Tibial artery (tissue), 4 donors: ENCODE results near the gene BMP5.

ENCODE experiments used
- DNase-seq, 2 donors: peaks; one replicate each; pipeline ENCODE4 v3.0.0-alpha.2; 2019
- H3K27ac ChIP-seq, 2 donors: fragments of 200-600 bp; sonication (generic) in 1 of 2; 1 replicate in 1 of 2; 2 replicates in 1 of 2; pipeline ENCODE4 v1.5.1; 2018 to 2019; ENCODE audit warnings: mild to moderate bottlenecking in 1 of 2
- H3K27me3 ChIP-seq, 2 donors: fragments of 200-600 bp; sonication (generic) in 1 of 2; one replicate each; pipeline versions ENCODE4 v1.5.1 to v1.6.0; 2016 to 2019
- H3K36me3 ChIP-seq, 3 donors: fragments of 200-600 bp; sonication (generic) in 2 of 3; one replicate each; pipeline ENCODE4 v1.5.1; 2016 to 2019; ENCODE audit warnings: mild to moderate bottlenecking in 2 of 3
- H3K4me1 ChIP-seq, 4 donors: fragments of 200-600 bp; sonication (generic) in 2 of 4; 1 replicate in 3 of 4; 2 replicates in 1 of 4; pipeline ENCODE4 v1.5.1; 2016 to 2019
- H3K4me3 ChIP-seq, 2 donors: fragments of 200-600 bp; sonication (generic) in 1 of 2; 1 replicate in 1 of 2; 2 replicates in 1 of 2; pipeline ENCODE4 v1.5.1; 2018 to 2019; ENCODE audit warnings: mild to moderate bottlenecking in 2 of 2
- H3K9me3 ChIP-seq, 3 donors: fragments of 200-600 bp; sonication (generic) in 1 of 3; one replicate each; pipeline ENCODE4 v1.5.1; 2016 to 2019
- CTCF ChIP-seq, 2 experiments: fragments of 200-600 bp in 1 of 2; fragments of 450-650 bp in 1 of 2; IDR thresholded peaks; one replicate each; pipeline ENCODE4 v1.5.1; 2017 to 2019; ENCODE audit warnings: antibody characterized with exemption in 2 of 2, mild to moderate bottlenecking in 1 of 2, moderate library complexity in 1 of 2
- intact Hi-C: fragments of 100-400 bp; cut with DNase I; formaldehyde crosslinking; loops from one replicate; pipeline ENCODE4 v1.15.0; 2023; ENCODE audit warnings: low total_unique reads

The BMP5 gene

GRCh38 chr6:55875400-55875799 lies at the start of gene BMP5:
BMP5 (minus strand) TSS chr6:55875590; CDS start chr6:55874865, 725 bp downstream.
- no peak for TF ChIP-seq CTCF (IDR thresholded peaks at IDR 0.05)
- DNase-seq: no peak
- no peak within 1 kb of the TSS for H3K27ac ChIP-seq
- intact Hi-C loops: no loop called here
- H3K36me3 ChIP-seq: no peaks in the 10 kb centered on the region
- no peaks in the 10 kb centered on the region for H3K4me1 ChIP-seq
- H3K4me3 ChIP-seq: no peak within 1 kb of the TSS
- no peaks in the 10 kb centered on the region for H3K27me3 ChIP-seq
- no peaks in the 10 kb centered on the region for H3K9me3 ChIP-seq

GRCh38 chr6:55922406-55922805 lies 47.0 kb upstream of the BMP5 start:
- H3K4me3 ChIP-seq: no peak overlapping the region
- H3K9me3 ChIP-seq: no peaks in the 10 kb centered on the region
- no peaks in the 10 kb centered on the region for H3K27me3 ChIP-seq
- H3K36me3 ChIP-seq: no peaks in the 10 kb centered on the region
- no peak for DNase-seq
- H3K4me1 ChIP-seq: no peaks in the 10 kb centered on the region
- no peak for TF ChIP-seq CTCF (IDR thresholded peaks at IDR 0.05)
- H3K27ac ChIP-seq: no peak overlapping the region
- intact Hi-C loops: no loop called here

- TF ChIP-seq CTCF (IDR thresholded peaks at IDR 0.05): no peak
- no peak overlapping the region for H3K27ac ChIP-seq
- no peaks in the 10 kb centered on the region for H3K36me3 ChIP-seq
- intact Hi-C loops: no loop called here
- no peaks in the 10 kb centered on the region for H3K9me3 ChIP-seq
- H3K4me1 ChIP-seq: no peaks in the 10 kb centered on the region
- no peak for DNase-seq
- no peak overlapping the region for H3K4me3 ChIP-seq
- H3K27me3 ChIP-seq: no peaks in the 10 kb centered on the region
These were observed 44.4 kb upstream of the BMP5 start for GRCh38 chr6:55919716-55920308.

- Histone ChIP-seq H3K4me3 (no peak overlapping the region), H3K27me3 (no peaks in the 10 kb centered on the region), H3K9me3 (no peaks in the 10 kb centered on the region), H3K36me3 (no peaks in the 10 kb centered on the region), H3K4me1 (no peaks in the 10 kb centered on the region), H3K27ac (no peak overlapping the region)
- TF ChIP-seq CTCF (IDR thresholded peaks at IDR 0.05): no peak
- intact Hi-C loops: no loop called here
- DNase-seq: no peak
These were observed 43.2 kb upstream of the BMP5 start for GRCh38 chr6:55918639-55919038.

- TF ChIP-seq CTCF (IDR thresholded peaks at IDR 0.05): no peak
- H3K36me3 ChIP-seq: no peaks in the 10 kb centered on the region
These were observed 42.5 kb upstream of the BMP5 start for GRCh38 chr6:55917751-55918415.

More at GRCh38 chr6:55917751-55918415, 42.5 kb upstream of the BMP5 start:
- Histone ChIP-seq H3K4me3 (no peak overlapping the region), H3K27ac (no peak overlapping the region), H3K9me3 (no peaks in the 10 kb centered on the region), H3K4me1 (no peaks in the 10 kb centered on the region), H3K27me3 (no peaks in the 10 kb centered on the region)
- intact Hi-C loops: no loop called here
- no peak for DNase-seq
